Peyer's patch (tissue), 4 donors: ENCODE measurements around the gene FAR2. TPM values are rescaled to one million over a fixed set of nuclear protein-coding genes. Genes with fewer than 3 reads are reported as not detected.
"Not testable (repeated sequence)": the region's sequence is repeated elsewhere in the genome, so short reads cannot be mapped to it uniquely, and the experiment has no call there.

ENCODE experiments used
- DNase-seq, 3 donors: peaks; one replicate each; pipeline ENCODE4 v3.0.0-alpha.2; 2017 to 2019
- H3K27ac ChIP-seq, 4 donors: fragments of 200-600 bp; sonication (generic); one replicate each; pipeline ENCODE4 v1.5.1; 2016 to 2019
- H3K27me3 ChIP-seq, 2 donors: fragments of 200-600 bp; sonication (generic); one replicate each; pipeline ENCODE4 v1.5.1; 2019
- H3K36me3 ChIP-seq, 3 donors: fragments of 200-600 bp; sonication (generic); one replicate each; pipeline ENCODE4 v1.5.1; 2016 to 2019
- H3K4me1 ChIP-seq, 4 donors: fragments of 200-600 bp; sonication (generic); one replicate each; pipeline ENCODE4 v1.5.1; 2016 to 2019
- H3K4me3 ChIP-seq, 4 donors: fragments of 200-600 bp; sonication (generic); 1 replicate in 3 of 4; 2 replicates in 1 of 4; pipeline ENCODE4 v1.5.1; 2016 to 2019; ENCODE audit warnings: mild to moderate bottlenecking in 1 of 4
- H3K9me3 ChIP-seq, 4 donors: fragments of 200-600 bp; sonication (generic); one replicate each; pipeline ENCODE4 v1.5.1; 2016 to 2019; ENCODE audit warnings: mild to moderate bottlenecking in 1 of 4
- CTCF ChIP-seq, 6 experiments: fragments of 450-650 bp in 4 of 6; fragments of 200-600 bp in 2 of 6; sonication (generic) in 1 of 6; IDR thresholded peaks; one replicate each; pipeline ENCODE4 v1.5.1; 2017 to 2019; ENCODE audit warnings: antibody characterized with exemption in 6 of 6, mild to moderate bottlenecking in 3 of 6, moderate library complexity in 1 of 6
- POLR2A ChIP-seq, 2 donors: fragments of 450-650 bp; IDR thresholded peaks; one replicate each; pipeline ENCODE4 v1.5.1; 2017; ENCODE audit warnings: antibody characterized with exemption in 2 of 2, mild to moderate bottlenecking in 2 of 2, moderate library complexity in 2 of 2
- total RNA-seq, 4 donors: library from RNA; depleted of rRNA; stranded (reverse); fragments of >200 nt; gene quantifications; one replicate each; pipeline ENCODE4 v1.1.0, GENCODE V29; 2016

The FAR2 gene
- total RNA-seq, 4 donors from 2014 or later: 31.0 to 52.8 (median 40.1) TPM

GRCh38 chr12:29253906-29254625, 105.0 kb downstream of the FAR2 start:
- Histone ChIP-seq H3K36me3 (no peaks in the 10 kb centered on the region), H3K9me3 (no peaks in the 10 kb centered on the region), H3K4me3 (no peak overlapping the region), H3K27me3 (no peaks in the 10 kb centered on the region), H3K4me1 (no peaks in the 10 kb centered on the region), H3K27ac (no peak overlapping the region)
- TF ChIP-seq POLR2A (IDR thresholded peaks at IDR 0.05) (no peak), CTCF (IDR thresholded peaks at IDR 0.05) (no peak)
- no peak for DNase-seq

GRCh38 chr12:29255042-29255441, 106.0 kb downstream of the FAR2 start:
- H3K27me3 ChIP-seq: no peaks in the 10 kb centered on the region
- no peaks in the 10 kb centered on the region for H3K9me3 ChIP-seq
- DNase-seq: no peak
- H3K4me3 ChIP-seq: no peak overlapping the region
- no peak for TF ChIP-seq POLR2A (IDR thresholded peaks at IDR 0.05)
- TF ChIP-seq CTCF (IDR thresholded peaks at IDR 0.05): no peak
- no peak overlapping the region for H3K27ac ChIP-seq
- no peaks in the 10 kb centered on the region for H3K36me3 ChIP-seq
- H3K4me1 ChIP-seq: no peaks in the 10 kb centered on the region

- H3K36me3 ChIP-seq: no peaks in the 10 kb centered on the region
Measured at GRCh38 chr12:29256598-29256997, 107.5 kb downstream of the FAR2 start.

GRCh38 chr12:29257687-29258086, 108.6 kb downstream of the FAR2 start:
- H3K9me3 ChIP-seq, H3K27ac ChIP-seq, H3K36me3 ChIP-seq, H3K4me1 ChIP-seq, H3K4me3 ChIP-seq, H3K27me3 ChIP-seq, DNase-seq: not testable (repeated sequence)

More at GRCh38 chr12:29256598-29256997, 107.5 kb downstream of the FAR2 start:
- Histone ChIP-seq H3K9me3 (no peaks in the 10 kb centered on the region), H3K4me3 (no peak overlapping the region), H3K27me3 (no peaks in the 10 kb centered on the region), H3K27ac (no peak overlapping the region), H3K4me1 (no peaks in the 10 kb centered on the region)
- TF ChIP-seq POLR2A (IDR thresholded peaks at IDR 0.05) (no peak), CTCF (IDR thresholded peaks at IDR 0.05) (no peak)
- DNase-seq: no peak

GRCh38 chr12:29264424-29264823, 115.3 kb downstream of the FAR2 start:
- Histone ChIP-seq H3K27me3 (no peaks in the 10 kb centered on the region), H3K27ac (no peak overlapping the region), H3K9me3 (peaks cover 0 to 4% (median 0%) of the 10 kb centered on the region in 4 donors), H3K36me3 (no peaks in the 10 kb centered on the region), H3K4me3 (no peak overlapping the region), H3K4me1 (no peaks in the 10 kb centered on the region)
- TF ChIP-seq CTCF (IDR thresholded peaks at IDR 0.05) (no peak), POLR2A (IDR thresholded peaks at IDR 0.05) (no peak)
- DNase-seq: no peak

GRCh38 chr12:29269706-29270408, 120.8 kb downstream of the FAR2 start:
- Histone ChIP-seq H3K4me1 (no peaks in the 10 kb centered on the region), H3K4me3 (no peak overlapping the region), H3K27ac (no peak overlapping the region), H3K36me3 (peaks cover 0 to 5% (median 0%) of the 10 kb centered on the region in 3 donors), H3K27me3 (no peaks in the 10 kb centered on the region), H3K9me3 (no peaks in the 10 kb centered on the region)
- no peak for DNase-seq
- TF ChIP-seq POLR2A (IDR thresholded peaks at IDR 0.05) (no peak), CTCF (IDR thresholded peaks at IDR 0.05) (no peak)
